SKM-1 treated with dmso at 0.1 percent for 144 hours (cell line): ENCODE data around the gene CTNNA2.

Experiments
- DNase-seq: peaks from one replicate; lab custom pipeline; 2025; ENCODE audit not compliant: unreplicated experiment; lab: John Stamatoyannopoulos, UW

CTNNA2 gene

DNA sequence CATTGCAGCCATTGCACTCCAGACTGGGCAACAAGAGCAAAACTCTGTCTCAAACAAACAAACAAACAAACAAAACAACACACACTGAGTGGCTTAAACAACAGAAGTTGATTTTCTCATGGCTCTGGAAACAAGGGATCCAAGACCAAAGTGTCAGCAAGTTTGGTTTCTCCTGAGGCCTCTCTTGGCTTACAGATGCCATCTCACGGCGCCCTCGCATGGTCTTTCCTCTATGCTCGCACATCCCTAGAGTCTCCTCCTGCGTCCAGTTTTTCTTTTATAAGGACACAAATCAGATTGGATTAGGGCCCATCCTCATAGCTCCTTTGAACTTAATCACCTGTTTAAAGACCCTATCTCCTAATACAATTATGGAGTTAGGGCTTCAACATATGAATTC is 925.1 kb downstream of the CTNNA2 start:
- DNase-seq = no peak

DNA sequence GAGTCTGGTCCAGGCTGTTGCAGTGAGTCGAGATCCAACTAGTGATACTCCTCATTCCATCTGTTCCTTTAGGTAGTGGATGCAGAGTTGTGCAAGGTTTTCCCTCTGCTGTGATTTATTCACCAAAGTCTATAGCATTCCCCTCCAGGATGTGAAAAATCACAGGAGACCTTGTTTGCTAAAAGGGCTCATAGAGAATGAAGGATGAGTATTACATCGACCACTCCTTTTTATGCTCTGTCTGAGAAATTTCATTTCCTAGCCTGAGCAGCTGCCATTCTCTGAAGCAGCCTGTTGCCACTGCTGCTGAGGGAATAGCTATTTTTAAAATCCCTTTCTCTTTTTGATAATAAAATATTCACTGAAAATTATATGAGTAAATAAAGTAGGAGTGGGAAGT is 925.8 kb downstream of the CTNNA2 start:
- DNase-seq = no peak

DNA sequence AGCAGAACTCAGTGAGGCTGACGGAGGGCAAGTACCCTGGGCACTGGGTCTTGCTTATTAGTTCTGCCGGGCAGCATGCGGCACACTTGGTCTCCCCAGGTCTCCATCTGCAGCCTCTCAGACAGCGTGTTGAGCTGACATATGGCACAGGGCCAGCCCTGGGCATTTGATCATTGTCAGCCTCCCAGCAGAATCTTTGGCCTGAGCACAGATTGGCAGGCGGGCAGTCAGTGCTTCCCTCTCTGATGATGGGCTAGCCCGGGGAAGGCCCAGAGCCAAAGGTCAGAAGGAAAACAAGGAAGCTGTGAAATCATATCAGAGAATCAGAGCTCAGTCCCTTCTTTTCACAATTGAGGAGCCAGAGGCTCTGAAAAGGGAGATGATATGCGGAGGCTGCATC is 941.8 kb downstream of the CTNNA2 start:
- no peak for DNase-seq

DNA sequence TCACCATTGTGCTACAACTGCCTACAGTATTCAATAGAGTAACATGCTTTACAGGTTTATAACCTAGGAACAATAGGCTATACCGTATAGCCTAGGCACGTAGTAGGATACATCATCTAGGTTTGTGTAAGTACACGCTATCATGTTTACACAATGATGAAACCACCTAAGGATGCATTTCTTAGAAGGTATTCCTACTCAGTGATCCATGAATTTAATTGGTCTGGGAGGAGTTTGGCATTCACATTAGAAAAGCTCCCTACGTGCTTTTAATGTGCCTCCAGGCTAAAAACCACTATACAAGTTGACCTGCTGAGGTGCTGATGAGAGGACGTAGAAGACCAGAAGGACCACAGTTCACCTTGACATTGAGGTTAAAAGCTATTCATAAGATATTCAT is 946.2 kb downstream of the CTNNA2 start:
- DNase-seq = no peak

DNA sequence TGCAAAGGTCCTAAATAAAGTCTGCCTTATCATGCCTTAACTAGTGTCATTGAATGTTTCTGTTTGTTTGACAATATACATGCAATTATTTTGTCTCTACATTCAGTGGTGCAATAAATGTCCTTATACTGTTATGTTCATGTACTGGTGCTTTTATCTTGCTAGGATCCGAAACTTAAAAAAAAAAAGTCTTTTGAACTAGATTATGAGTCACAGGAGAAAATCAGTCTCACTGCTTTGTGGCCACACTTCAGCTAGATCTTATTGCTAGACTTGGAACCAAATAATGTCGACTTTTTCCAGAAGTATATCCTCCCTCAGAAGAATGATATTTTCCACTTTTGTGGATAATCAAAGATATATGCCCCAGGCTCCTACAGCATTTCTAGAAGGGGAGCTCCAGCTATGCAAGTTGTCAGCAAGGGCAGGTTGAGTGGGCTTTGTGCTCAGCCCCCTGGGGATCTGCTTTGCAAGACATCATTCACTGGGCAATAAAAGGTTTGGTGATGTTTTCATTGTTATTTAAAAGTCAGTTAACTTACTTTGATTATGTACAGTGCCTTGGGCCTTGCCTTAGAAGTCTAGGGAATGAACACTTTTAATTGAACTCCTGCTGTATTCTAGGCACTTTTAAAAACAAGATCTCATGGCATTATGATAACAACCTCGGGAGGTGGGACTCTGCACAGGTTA is 948.8 kb downstream of the CTNNA2 start:
- no peak for DNase-seq

DNA sequence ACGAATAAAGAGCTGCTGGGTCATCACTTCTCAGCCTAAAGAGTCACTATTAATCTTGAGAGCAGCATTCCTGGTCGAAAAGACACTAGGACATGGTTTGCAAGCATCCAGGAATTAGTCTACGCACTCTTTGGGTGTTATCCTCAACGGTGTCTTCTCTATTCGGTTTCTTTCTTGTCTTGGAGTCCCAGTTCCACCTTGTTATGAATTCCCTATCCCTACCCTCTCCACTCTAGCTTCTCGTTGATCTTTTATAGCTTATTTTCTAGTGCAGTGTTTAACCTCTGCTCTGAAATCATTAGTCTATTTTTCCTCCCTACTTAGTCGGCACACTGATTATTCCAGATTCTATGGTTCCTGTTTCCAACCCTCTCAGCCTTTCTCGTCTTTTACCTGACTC is 949.8 kb downstream of the CTNNA2 start:
- DNase-seq = no peak

DNA sequence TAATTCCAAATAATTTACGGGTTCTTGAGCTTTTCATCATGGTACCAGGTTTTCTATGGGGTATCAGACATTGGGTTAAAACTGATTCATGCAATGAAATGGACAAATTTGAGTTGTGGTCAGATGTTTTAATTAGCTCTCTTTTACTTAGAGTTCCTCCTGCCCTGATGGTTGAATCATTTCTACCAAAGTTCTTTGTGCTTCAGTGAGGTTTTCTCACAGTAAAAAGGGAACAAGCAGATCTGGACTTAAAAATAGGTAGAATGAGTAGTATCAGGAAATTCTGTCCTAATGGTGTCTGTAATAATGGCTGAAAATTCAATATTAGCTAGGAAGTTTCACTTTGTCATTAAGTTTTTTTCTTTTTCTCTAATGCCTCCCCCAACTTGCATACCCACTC is 951.4 kb downstream of the CTNNA2 start:
- no peak for DNase-seq

DNA sequence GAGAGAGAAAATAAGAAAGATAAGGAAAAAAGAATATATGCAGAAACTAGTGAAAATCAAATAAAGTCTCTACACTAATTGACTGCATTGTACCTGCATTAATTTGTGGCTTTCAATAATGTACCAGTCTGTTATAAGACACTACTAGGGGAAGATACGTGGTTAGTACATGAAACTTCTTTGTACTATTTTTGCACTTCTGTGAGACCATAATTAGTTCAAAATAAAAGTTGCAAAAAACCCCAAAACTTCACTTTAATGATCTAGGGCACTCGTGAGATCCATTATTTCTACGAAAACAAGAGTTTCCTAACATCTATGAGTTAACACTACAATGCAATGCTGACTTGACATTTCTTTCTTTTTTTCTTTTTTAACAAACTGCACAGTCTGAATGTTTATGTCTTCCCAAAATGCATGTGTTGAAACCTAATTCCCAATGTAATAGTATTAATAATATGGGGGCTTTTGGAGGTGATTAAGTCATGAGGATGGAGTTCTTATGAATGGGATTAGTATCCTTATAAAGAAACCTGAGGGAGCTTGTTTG is 954.5 kb downstream of the CTNNA2 start:
- no peak for DNase-seq

DNA sequence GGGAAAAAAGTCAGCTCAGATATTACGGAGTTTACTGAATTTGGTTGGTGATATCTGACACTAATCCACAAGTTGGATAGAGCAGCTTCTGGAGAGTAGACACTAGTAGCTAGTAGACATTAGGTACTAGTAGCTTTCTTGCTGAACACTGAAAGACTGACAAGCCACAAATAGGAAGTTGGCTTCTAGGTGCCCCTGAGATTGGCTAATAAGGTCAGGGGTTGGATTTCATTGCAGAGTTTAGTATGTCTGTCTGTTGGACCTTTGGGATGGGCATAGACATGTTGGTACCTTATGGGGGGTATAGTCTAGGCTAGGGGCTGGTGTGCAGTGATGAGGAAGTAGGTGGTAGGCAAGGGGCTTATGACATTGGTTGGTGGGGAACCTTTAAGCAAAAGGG is 956.6 kb downstream of the CTNNA2 start:
- peak; percentile 1 for DNase-seq

DNA sequence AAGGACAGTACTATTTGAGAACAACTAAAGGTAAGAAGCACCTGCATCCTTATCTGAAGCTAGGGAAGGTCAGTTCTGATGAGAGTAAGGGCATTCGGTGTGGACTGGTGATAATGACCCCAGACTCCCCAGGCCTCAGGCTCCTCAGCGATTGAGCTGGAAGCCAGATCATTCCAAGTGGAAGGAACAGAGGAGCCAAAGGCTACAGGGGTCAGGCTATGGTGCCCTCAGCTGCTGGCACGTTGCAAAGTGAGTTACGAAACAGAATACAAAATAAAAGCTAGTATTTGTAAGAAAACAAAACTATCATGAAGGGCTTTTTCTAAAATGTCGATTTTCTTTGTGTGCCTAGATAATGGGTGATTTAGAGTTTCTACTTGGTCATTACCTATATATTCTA is 960.2 kb downstream of the CTNNA2 start:
- no peak for DNase-seq

DNA sequence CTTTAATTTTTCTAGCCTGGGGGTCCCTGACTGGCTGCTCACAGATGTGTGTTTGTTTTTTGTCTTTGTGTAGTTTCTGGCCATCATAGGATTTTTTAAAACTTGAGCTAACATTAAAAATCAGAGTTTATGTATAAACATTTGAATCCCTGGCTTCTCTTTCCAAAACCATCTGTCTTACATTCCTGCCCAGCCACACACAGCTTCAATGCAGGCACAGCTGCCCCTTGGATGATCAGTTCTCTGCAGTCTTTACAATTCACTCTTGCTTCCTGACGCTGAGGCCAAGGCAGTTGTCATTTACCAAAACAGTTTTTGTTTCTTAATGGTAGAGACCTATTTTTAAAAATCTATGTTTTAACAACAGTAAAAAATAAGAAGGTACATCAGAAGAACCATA is 960.9 kb downstream of the CTNNA2 start:
- no peak for DNase-seq

DNA sequence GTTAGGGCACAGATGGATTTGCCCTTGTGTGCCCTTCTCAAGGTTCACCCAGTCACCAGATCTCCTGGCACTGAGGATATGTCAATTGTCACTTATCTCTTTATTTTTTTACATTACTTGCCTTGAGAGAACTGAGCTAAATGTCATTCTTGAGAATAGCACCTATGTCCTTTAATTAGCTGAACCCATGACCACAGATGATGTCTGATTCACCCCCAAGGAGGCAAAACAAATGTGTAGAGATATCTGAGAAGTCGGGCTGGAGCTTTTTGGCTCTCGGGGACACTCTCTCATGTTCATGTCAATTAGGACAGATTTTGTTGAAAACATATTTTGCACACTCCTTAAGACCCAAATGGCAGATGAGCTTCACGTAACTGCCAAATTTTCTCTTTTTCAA is 963.1 kb downstream of the CTNNA2 start:
- no peak for DNase-seq

DNA sequence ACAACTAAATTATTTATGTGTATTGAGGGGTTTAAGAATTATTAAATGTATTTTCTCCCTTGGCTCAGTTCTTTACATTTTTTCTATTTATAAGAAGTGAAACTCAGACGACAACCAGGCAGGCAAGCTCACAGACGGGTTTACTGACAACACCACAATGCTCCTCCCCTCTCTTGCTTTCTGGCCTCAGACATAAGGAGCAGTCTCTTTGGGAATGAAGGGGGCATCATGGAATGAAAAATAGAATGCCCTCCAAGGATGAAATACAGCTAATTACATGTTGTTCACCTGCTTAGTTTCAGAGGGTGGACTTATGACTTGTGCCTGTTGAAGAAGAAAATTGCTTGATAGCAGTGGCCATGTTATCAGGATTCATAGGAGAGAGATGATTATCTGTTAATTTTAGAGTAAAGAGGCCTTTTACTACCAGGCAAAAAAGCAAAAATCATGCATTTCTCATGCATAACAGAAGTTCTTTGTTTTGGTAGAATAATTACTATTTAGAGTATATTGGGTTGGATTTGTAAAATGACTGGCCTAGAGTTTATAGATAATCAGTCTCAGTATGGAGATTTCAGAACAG is 963.8 kb downstream of the CTNNA2 start:
- DNase-seq = no peak

DNA sequence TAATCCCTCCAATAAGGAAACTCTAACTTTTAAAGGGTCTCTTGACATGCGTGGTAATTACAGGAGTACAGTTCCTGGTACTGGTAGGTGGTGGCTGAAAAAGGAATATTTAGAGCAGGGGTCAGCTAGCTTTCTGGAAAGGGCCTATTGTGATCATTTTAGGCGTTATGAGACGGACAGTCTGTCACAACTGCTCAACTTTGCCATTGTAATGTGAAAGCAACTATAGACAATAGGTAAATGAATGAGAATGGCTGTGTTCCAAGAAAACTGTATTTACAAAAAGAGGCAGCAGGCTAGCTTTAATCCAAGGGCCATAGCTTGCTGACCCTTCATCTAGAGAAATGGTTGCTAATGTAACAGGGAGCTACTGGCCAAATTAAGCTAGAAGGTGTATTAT is 969.4 kb downstream of the CTNNA2 start:
- no peak for DNase-seq

DNA sequence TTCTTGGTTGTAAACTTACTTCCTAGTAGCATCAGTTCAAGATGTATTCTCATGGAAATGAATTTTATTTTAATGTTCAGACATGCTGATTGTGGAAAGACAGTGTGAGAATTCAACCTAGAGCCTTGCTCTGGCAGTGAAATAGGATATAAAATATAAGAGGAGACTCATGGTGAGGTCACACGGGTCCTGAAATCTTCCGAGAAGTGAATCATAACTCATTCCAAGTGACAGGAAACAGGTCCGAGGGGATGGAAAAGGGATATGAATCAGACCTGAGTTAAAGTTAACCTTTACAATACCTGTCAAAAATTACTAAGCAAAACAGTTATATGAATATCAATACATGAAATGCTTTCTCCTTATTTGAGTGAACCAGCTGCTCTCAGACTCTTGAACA is 976.9 kb downstream of the CTNNA2 start:
- DNase-seq = no peak

DNA sequence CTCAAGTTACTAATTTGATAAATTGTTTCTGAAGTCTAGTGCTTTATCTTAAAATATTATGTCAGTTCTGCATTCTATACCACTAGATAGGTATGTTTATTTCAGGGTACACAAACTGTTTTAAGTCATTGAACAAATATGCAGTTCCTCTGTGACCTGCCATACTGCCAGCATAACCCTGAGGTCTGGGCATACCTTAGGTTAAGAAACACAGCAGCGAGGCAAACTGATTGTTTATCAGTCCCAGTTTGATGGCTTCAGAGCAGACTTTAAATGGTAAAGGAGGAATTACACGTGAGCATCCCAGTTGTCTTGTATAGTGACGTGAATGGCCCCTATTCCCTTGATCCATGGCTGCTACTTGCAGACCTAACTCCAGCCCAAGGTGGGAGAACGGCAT is 978.1 kb downstream of the CTNNA2 start:
- DNase-seq = no peak

DNA sequence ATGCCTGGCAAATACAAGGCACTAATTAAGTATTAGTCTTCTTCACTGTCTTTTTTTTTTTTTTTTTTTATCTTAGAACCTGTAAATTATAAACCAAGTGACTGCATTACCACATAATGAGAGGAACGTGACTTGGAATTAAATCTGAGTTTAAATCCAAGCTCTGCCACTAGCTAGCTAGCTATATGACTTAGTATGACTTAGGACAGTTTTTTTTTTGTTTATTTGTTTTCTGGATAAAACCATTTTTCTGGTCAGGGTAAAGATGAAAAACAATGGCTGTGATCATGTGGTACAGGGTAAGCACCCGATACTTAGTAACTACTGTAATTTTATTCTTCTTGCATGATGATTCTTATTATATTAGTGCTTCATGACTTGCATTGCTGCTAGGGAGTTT is 983.5 kb downstream of the CTNNA2 start:
- DNase-seq = no peak

DNA sequence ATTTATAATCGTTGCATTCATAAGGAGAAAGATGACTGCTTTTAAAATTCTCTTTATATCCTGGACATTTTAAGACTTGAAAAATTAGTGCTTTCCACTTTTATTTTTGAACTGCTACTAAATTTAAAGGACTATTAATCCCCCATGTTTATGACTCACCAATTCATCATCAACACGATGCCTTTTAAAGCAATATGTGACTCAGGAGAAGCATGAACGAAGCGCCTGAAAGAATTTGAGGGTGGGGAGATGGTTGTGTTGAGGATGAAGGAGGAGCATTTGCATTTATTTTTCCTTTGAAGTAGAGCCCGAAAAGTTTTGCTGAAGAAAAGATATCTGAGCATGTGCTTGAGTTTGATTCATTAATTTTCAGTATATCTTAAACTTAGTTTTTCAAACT is 983.9 kb downstream of the CTNNA2 start:
- no peak for DNase-seq

DNA sequence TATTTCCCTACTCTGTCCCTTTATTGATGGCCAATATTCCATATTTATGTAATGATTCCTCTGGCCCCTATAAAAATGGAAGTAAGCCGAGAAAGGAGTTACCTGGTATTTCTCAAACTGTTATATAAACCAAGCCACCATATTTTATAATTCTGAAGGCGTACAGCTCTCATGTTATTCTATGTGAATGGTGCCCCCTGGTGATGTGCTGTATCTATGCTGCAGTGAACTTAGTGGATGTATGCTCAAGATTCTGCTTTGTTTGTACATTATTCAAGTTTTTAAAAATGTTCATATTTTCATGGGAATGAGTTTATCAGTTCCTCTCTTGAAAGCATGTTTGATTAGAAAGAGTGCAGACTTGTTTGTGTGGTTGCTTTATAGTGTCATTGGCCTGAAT is 986.2 kb downstream of the CTNNA2 start:
- DNase-seq = no peak

DNA sequence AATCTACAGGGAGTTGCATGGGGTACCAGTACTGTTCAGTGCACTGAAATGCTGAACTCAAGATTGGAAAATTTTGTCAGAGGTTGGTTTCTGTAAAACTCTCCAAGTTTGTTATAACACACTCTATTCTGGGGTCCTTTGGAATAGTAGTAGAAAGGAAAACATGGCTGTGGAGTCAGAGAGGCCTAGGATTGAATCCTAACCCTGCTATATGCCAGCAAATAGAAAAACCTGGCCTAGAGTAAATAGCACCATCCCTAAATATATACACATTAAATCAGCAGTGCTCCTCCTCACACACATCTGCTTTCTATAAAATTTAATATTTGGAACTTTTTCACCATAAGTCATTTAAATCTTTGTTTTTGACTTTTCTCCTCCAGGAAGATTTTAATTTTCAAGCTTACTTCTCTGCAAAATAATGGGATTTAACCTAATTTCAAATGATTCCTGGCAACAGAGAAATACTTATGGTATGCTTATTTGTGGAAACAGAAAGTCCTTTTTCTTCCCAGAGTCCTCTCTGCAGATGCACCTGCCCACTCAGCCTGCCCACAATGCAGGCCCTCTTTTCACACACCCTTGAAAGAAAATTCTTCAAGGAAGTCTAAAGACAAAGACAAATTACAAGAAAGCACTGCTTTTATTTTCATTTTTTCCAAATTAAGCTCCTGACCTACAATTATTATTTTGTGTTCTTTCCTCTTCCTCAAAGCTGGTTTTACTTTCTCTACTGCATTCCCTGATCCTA is 989.2 kb downstream of the CTNNA2 start:
- DNase-seq = no peak

DNA sequence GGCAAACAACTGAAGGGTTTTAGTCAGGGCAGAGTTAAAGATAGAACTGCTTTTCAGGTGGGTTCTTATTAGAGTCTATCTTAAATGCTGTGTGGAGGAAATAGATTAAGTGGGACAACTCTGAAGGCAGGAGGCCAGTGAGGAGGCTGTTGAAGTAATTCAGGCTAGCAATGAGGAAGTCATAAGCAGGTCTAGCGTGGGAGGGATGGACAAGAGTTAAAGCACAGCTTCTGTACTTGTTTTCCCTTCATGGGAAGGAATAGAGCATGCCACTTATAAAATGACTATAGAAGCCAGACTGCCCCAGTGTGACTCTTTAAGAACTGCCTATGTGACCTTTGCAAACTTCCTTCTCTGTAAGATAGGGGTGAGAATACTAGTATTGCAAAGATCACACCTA is 993.7 kb downstream of the CTNNA2 start:
- no peak for DNase-seq

DNA sequence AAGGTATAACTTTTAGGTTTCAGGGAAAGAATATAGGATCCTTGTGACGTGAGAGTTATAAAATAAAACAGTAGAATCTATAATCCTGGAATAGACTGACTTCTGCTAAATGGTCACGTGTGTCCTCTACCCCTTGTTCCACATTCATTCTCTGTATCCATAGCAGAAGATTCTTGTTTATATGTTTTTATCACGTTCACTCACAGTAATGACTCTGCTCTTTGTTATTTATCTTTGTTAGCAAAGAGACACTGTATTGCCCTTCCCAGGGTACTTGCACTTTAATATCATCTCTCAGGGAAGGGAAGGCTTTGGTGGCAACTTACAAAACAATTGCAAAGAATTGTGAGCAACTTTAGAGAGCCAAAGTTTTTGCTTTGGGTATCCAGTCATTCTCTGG is 997.9 kb downstream of the CTNNA2 start:
- no peak for DNase-seq
